Type B pancreatic cell (in vitro differentiated cells): Measurements from ENCODE around the gene SLMAP. TPM values are rescaled to one million over a fixed set of nuclear protein-coding genes. Genes with fewer than 3 reads are reported as not detected.

Experiments used
- DNase-seq: peaks from one replicate; pipeline ENCODE4 v3.0.0; 2021; ENCODE audit warnings: mixed read lengths; ENCODE audit not compliant: unreplicated experiment; ENCODE audit errors: extremely low spot score
- H3K27ac Mint-ChIP-seq: 2 replicates; pipeline ENCODE4 v1.8.0; 2021; ENCODE audit warnings: mild to moderate bottlenecking, mixed read lengths
- H3K27me3 Mint-ChIP-seq: 2 replicates; pipeline ENCODE4 v1.8.0; 2021; ENCODE audit warnings: mixed read lengths
- H3K36me3 Mint-ChIP-seq: 2 replicates; pipeline ENCODE4 v1.8.0; 2021; ENCODE audit warnings: mixed read lengths
- H3K4me1 Mint-ChIP-seq: one replicate; pipeline ENCODE4 v1.8.0; 2021; ENCODE audit warnings: mixed read lengths; ENCODE audit not compliant: unreplicated experiment
- H3K4me3 Mint-ChIP-seq: 2 replicates; pipeline ENCODE4 v1.8.0; 2021; ENCODE audit warnings: mild to moderate bottlenecking, mixed read lengths
- H3K9me3 Mint-ChIP-seq: 2 replicates; pipeline ENCODE4 v1.8.0; 2021; ENCODE audit warnings: mixed read lengths
- total RNA-seq: library from RNA; stranded (reverse); gene quantifications from 2 replicates; pipeline ENCODE4 v1.2.1, GENCODE V29; 2021; ENCODE audit warnings: low replicate concordance
- TF ChIP-seq, protein P1 (sequence below): fragments of 200-600 bp; sonication (generic); conservative IDR thresholded peaks from 2 replicates; pipeline ENCODE4 v1.5.0; 2021; ENCODE audit warnings: antibody characterized with exemption, mild to moderate bottlenecking

Gene SLMAP
- total RNA-seq, 1 donor from 2014 or later = 55.1 TPM

DNA sequence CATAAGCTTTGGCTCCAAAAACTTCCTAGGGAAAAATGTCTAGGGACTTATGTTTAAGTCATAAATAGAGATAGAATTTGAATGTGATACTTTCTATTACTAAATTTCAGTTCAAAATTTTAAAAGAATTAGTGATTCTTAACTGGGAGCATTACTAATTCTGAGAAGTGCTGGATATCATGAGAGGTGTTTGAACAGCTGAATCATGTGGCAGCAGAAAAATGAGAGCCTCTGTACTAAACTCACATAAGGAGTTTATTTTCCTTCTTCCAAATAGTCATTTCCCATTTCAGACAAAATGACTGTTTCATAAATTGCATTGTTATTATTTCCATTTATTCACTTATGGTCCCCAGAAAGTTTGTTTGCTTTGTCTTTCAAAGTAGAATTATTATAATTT is 62.7 kb downstream of the SLMAP start:
- Mint-ChIP-seq H3K27ac (no peak overlapping the region), H3K4me3 (no peak overlapping the region), H3K9me3 (no peaks in the 10 kb centered on the region), H3K27me3 (no peaks in the 10 kb centered on the region), H3K4me1 (peaks cover 32% of the 10 kb centered on the region), H3K36me3 (no peaks in the 10 kb centered on the region)
- TF ChIP-seq, protein P1, sequence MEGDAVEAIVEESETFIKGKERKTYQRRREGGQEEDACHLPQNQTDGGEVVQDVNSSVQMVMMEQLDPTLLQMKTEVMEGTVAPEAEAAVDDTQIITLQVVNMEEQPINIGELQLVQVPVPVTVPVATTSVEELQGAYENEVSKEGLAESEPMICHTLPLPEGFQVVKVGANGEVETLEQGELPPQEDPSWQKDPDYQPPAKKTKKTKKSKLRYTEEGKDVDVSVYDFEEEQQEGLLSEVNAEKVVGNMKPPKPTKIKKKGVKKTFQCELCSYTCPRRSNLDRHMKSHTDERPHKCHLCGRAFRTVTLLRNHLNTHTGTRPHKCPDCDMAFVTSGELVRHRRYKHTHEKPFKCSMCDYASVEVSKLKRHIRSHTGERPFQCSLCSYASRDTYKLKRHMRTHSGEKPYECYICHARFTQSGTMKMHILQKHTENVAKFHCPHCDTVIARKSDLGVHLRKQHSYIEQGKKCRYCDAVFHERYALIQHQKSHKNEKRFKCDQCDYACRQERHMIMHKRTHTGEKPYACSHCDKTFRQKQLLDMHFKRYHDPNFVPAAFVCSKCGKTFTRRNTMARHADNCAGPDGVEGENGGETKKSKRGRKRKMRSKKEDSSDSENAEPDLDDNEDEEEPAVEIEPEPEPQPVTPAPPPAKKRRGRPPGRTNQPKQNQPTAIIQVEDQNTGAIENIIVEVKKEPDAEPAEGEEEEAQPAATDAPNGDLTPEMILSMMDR = no peak
- no peak for DNase-seq

DNA sequence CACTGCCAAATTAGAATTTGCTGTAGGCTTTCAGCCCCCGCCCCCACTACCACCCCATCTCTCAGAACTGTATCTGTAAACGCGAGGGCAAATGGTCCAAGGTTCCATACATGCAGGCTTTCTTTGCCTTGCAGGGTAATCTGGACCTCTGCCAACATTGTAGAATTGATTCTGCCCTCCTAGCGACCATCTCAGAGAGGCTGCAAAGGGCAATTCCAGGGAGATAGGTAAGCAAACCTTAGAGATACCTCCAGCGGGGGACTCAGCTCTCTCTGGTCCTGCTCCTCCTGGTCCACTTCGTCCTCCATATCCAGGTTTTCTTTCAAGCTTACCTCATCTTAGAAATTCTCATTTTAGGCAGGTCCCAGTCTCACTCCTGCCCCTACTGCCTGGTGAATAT is 64.4 kb downstream of the SLMAP start:
- H3K27ac Mint-ChIP-seq = peak overlapping the region; percentile 25
- H3K27me3 Mint-ChIP-seq = no peaks in the 10 kb centered on the region
- TF ChIP-seq, protein P1 = no peak
- no peaks in the 10 kb centered on the region for H3K36me3 Mint-ChIP-seq
- no peaks in the 10 kb centered on the region for H3K9me3 Mint-ChIP-seq
- no peak overlapping the region for H3K4me3 Mint-ChIP-seq
- H3K4me1 Mint-ChIP-seq = peaks cover 41% of the 10 kb centered on the region
- no peak for DNase-seq

DNA sequence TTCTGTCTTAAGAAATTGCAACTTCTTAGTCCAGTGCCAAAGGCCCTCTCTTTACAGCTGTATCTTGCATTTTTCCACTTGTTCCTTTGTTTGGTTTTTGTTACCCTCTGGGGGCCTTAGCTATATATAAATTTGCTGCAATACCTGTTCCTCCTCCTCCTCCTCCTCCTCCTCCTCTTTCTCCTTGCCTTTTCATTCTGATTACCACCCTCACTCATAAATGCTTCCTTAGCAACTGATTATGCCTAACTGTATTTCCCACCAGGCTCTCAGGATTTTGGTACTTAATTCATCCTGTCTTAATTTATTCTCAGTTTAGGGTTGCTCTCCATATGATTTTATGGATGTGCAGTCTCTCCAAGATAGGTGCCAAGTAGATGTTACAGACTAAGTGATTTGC is 65.7 kb downstream of the SLMAP start:
- Mint-ChIP-seq H3K27ac (peak overlapping the region; percentile 46), H3K9me3 (no peaks in the 10 kb centered on the region), H3K4me1 (peaks cover 47% of the 10 kb centered on the region), H3K36me3 (no peaks in the 10 kb centered on the region), H3K4me3 (peak overlapping the region; percentile 11), H3K27me3 (no peaks in the 10 kb centered on the region)
- TF ChIP-seq, protein P1 = no peak
- no peak for DNase-seq

DNA sequence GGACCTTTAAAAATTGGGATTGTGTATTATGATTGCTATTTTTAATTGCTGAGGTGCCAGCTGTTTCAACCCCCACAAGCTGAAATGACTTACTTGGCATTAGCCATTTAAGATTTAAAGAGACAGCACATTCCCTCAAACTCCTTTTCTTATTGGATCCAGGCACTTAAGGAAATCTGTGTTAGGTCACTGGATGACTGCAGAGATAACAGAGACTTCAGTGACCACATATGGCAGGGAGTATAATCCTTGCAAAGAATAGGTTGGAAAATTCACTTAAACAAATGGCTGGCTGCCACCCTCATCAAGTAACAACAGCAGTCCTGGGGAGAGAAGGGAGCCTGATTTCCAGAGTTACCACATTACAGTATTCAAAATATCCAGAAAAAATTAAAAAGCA is 66.6 kb downstream of the SLMAP start:
- no peaks in the 10 kb centered on the region for H3K36me3 Mint-ChIP-seq
- no peak overlapping the region for H3K4me3 Mint-ChIP-seq
- TF ChIP-seq, protein P1 = no peak
- H3K9me3 Mint-ChIP-seq = no peaks in the 10 kb centered on the region
- peak overlapping the region; percentile 2 for H3K27ac Mint-ChIP-seq
- H3K27me3 Mint-ChIP-seq = no peaks in the 10 kb centered on the region
- DNase-seq = no peak
- H3K4me1 Mint-ChIP-seq = peaks cover 52% of the 10 kb centered on the region

DNA sequence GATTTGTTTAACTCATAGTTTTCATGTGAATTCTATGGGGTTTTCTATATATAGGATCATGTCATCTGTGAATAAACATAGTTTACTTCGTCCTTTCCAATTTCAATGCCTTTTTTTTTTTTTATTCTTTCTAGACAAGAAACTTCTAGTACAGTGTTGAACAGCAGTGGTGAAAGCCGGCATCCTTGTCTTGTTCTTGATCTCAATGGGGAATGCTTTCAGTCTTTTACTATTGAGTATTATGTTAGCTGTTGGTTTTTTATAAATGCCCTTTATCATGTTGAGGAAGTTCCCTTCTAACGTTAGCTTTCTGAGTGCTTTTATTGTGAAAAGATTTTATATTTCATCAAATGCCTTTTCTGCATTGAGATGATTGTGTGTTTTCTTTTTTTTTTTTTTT is 69.0 kb downstream of the SLMAP start:
- Mint-ChIP-seq H3K36me3 (no peaks in the 10 kb centered on the region), H3K4me3 (no peak overlapping the region), H3K4me1 (peaks cover 57% of the 10 kb centered on the region), H3K27me3 (no peaks in the 10 kb centered on the region), H3K9me3 (no peaks in the 10 kb centered on the region), H3K27ac (no peak overlapping the region)
- TF ChIP-seq, protein P1 = no peak
- DNase-seq = no peak
